Effector memory CD4-positive, alpha-beta T cell (primary cell): ENCODE results near the gene RENBP.
A peak's percentile ranks its signal among the peaks of the same experiment; 100 is the strongest.

ENCODE experiments used
- DNase-seq, 3 donors: peaks; one replicate each; pipeline ENCODE4 v3.0.0-alpha.2; 2020
- H3K27ac ChIP-seq: 2 replicates; pipeline ENCODE4 v1.7.0; 2013; ENCODE audit warnings: mild to moderate bottlenecking, low read length, moderate library complexity; ENCODE audit not compliant: insufficient read depth, poor library complexity, severe bottlenecking
- H3K27me3 ChIP-seq: replicated peaks from 2 replicates; pipeline ENCODE4 v1.7.0; 2013; ENCODE audit warnings: mild to moderate bottlenecking, low read length; ENCODE audit not compliant: insufficient read depth, control insufficient read depth, poor library complexity, severe bottlenecking
- H3K36me3 ChIP-seq: 2 replicates; pipeline ENCODE4 v1.7.0; 2013; ENCODE audit warnings: mild to moderate bottlenecking, low read length, moderate library complexity; ENCODE audit not compliant: control insufficient read depth, insufficient read depth
- H3K4me1 ChIP-seq: 2 replicates; pipeline ENCODE4 v1.7.0; 2013; ENCODE audit warnings: low read length, mild to moderate bottlenecking; ENCODE audit not compliant: control insufficient read depth, insufficient read depth, poor library complexity, severe bottlenecking
- H3K4me3 ChIP-seq: 2 replicates; pipeline ENCODE4 v1.7.0; 2013; ENCODE audit warnings: low read length, low read depth, mild to moderate bottlenecking; ENCODE audit not compliant: insufficient read depth, poor library complexity, severe bottlenecking
- H3K9me3 ChIP-seq: 2 replicates; pipeline ENCODE4 v1.7.0; 2013; ENCODE audit warnings: mild to moderate bottlenecking, low read length, moderate library complexity; ENCODE audit not compliant: control insufficient read depth

RENBP gene

DNA sequence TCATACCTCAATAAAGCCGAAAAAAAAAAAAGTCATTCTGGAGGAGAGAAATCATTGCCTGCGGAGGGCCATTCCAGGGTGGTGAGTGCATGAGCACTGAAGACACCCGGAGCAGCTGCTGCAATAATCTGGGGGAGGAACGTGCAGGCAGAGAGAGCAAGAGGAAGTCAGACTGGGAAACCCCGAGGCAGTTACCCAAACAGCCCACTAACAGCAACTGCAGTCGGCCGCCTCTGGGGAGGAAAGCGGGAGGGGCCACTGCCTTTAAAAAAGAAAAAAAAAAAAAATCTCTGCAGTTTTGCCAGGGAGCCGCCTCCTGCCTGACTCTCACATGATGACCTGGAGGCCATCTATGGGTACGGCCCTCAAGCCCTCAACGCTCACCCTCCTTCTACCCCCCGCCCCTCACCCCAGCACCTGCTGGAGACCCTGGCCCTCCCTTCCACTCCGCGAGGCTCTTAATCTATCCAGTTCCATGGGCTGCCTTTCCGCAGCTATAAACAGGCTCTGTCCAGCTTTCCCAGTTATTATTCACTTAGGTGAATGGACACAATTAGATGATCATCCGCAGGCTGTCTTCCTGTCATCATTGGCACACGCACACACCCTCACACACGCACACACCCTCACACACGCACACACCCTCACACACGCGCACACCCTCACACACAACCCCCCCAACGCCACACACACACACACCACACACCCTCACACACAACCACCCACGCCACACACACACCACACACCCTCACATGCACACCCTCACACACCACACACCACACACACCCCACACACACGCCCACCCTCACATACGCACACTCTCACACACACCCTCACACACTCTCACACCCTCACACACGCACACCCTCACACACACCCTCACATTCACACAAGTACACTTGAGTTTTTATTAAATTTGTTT is 43.4 kb downstream of the RENBP start:
- no peaks in the 10 kb centered on the region for H3K9me3 ChIP-seq
- no peak overlapping the region for H3K27ac ChIP-seq
- peaks cover 29% of the 10 kb centered on the region for H3K4me1 ChIP-seq
- no peak overlapping the region for H3K4me3 ChIP-seq
- no peaks in the 10 kb centered on the region for H3K36me3 ChIP-seq
- peak; percentile 19 to 47 (median 32) for DNase-seq
- H3K27me3 ChIP-seq = no peaks in the 10 kb centered on the region

GRCh38 chrX:153897899-153898298 is 46.5 kb downstream of the RENBP start:
- no peak for DNase-seq
- Histone ChIP-seq H3K4me3 (no peak overlapping the region), H3K9me3 (no peaks in the 10 kb centered on the region), H3K4me1 (peaks cover 17% of the 10 kb centered on the region), H3K36me3 (no peaks in the 10 kb centered on the region), H3K27ac (no peak overlapping the region), H3K27me3 (no peaks in the 10 kb centered on the region)

DNA sequence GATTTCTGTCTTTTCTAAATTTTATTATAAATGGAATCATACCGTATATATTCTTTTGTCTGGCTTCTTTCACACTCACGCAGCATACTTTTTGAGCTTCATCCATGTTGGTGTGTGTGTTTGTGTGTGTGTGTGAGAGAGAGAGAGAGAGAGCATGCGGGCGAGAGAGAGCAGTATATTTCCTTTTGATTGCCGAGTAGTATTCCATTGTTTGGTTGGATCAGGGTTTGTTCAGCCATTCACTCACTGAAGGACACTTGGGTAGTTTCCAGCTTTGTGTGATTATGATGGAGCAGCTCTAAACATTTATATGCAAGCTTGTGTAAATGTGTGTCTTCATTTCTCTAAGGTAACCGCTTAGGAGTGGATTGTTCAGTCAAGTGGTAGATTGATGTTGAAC is 55.3 kb downstream of the RENBP start:
- peaks cover 4% of the 10 kb centered on the region for H3K27me3 ChIP-seq

GRCh38 chrX:153888344-153888743 is 56.1 kb downstream of the RENBP start:
- H3K27ac ChIP-seq = no peak overlapping the region
- H3K4me1 ChIP-seq = peaks cover 8% of the 10 kb centered on the region
- no peak for DNase-seq
- H3K36me3 ChIP-seq = no peaks in the 10 kb centered on the region
- peaks cover 4% of the 10 kb centered on the region for H3K27me3 ChIP-seq
- H3K9me3 ChIP-seq = no peaks in the 10 kb centered on the region
- H3K4me3 ChIP-seq = no peak overlapping the region

More for the DNA sequence above, 55.3 kb downstream of the RENBP start:
- no peaks in the 10 kb centered on the region for H3K9me3 ChIP-seq
- no peaks in the 10 kb centered on the region for H3K36me3 ChIP-seq
- H3K4me1 ChIP-seq = peaks cover 8% of the 10 kb centered on the region
- H3K27ac ChIP-seq = no peak overlapping the region
- H3K4me3 ChIP-seq = no peak overlapping the region
- DNase-seq = no peak

- no peak overlapping the region for H3K4me3 ChIP-seq
- H3K4me1 ChIP-seq = peaks cover 8% of the 10 kb centered on the region
- DNase-seq = no peak
- H3K36me3 ChIP-seq = no peaks in the 10 kb centered on the region
- H3K27me3 ChIP-seq = peaks cover 11% of the 10 kb centered on the region
- no peaks in the 10 kb centered on the region for H3K9me3 ChIP-seq
- H3K27ac ChIP-seq = no peak overlapping the region
These were observed 57.1 kb downstream of the RENBP start for GRCh38 chrX:153887385-153887784.

GRCh38 chrX:153886915-153887314 is 57.5 kb downstream of the RENBP start:
- H3K27me3 ChIP-seq = peaks cover 12% of the 10 kb centered on the region
- no peak overlapping the region for H3K4me3 ChIP-seq
- H3K27ac ChIP-seq = no peak overlapping the region
- peaks cover 8% of the 10 kb centered on the region for H3K4me1 ChIP-seq
- H3K36me3 ChIP-seq = no peaks in the 10 kb centered on the region
- no peak for DNase-seq
- H3K9me3 ChIP-seq = no peaks in the 10 kb centered on the region

DNA sequence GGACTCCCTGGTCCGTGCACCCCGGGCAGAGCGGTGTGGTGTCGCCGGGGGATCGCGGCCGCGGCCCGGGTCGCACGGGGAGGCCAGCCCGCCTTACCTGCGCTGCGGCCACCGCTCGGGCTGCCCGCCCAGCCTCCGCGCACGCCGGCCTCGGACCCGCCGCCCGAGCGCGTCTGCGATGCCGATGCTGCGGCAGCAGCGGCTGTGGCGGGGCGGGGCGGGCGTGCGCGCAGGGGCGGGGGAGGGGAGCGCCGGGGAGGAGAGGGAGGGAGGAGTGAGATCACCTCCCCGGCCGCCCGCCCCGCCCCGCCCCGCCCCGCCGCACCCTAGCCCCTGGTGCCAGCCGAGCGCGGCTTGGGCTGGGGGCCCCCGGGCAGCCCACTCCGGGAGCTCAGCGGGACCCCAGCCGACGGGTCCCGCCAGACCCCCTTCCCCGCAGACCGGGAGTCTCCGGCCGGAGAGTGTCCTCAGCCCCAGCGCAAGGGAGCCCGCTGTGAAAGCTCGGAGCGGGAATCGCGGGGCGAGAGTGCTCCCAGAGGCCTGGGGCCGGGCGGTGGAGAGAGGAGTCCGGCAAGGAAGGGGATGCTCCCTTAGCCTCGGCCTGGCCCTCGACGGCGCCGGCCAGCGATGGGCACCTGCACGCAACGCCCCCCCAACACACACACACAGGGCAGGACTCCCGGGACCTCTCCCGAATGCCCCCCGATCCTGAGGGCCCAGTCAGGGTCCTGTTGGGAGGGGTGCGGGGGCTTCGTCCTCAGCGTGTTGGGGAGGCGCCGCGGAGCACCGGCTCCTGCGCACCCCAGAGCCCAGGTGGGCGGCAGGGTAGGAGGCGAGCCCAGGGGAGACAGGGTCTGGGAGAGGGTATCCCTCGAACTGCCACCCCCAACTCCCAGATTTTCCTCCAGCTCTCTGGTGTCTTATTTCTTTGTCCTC is 58.2 kb downstream of the RENBP start, which contains the start of gene L1CAM:
TSS of gene L1CAM (minus strand) at position 206 of the 936 bp plus-strand sequence. CDS start 10,337 bp downstream, outside the sequence.
- Histone ChIP-seq H3K4me1 (peaks cover 8% of the 10 kb centered on the region), H3K27me3 (peaks cover 12% of the 10 kb centered on the region), H3K27ac (no peak within 1 kb of the TSS), H3K4me3 (peak within 1 kb of the TSS; percentile 25), H3K36me3 (no peaks in the 10 kb centered on the region), H3K9me3 (no peaks in the 10 kb centered on the region)
- no peak for DNase-seq
